NCI-H510A treated with DMSO at 0.1 percent for 48 hours (cell line): ENCODE results near the gene RBFOX2.
A peak's percentile ranks its signal among the peaks of the same experiment; 100 is the strongest.

Experiments
- DNase-seq: peaks from one replicate; lab custom pipeline; 2025; lab: John Stamatoyannopoulos, UW

Gene RBFOX2

GRCh38 chr22:35972559-35972958 lies 56.1 kb downstream of the RBFOX2 start:
- no peak for DNase-seq

- peak; percentile 39 for DNase-seq
Observed at GRCh38 chr22:35971456-35972119, 57.0 kb downstream of the RBFOX2 start.

DNA sequence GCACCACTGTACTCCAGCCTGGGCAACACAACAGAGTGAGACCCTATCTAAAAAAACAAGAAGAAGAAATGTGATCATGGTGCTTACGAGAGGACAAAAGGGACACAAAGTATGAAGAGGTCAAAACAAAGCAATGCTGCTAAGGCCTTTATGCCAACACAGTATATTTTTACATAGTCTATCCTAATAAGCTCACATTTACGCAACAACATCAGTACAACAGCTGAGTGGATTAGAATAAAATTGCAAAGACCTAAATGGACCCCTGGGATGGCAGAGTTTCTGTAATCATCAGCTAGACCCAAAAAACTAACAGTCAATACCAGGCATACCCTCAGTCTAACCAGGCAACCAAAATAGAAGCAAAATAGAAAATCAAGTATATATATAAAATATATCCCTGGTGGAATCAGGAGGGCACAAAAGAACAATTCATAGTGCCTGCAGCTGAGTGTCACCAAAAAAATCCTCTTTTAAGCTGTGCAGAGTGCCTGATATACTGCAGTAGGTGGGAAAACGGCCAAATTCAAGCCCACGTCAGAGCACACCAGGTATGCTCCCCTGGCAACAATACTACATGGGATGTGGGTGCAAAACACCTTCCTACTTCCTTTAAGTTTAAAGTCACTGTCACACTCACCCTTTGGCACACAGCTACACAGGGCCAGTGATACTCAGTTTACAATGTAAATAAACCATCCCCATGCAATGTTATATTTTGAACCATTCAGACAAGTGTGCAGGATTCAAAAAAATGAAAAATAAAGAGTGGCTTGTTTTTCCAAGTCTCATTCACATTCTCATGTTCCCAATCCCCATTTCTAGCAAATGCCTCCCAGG lies 57.8 kb downstream of the RBFOX2 start:
- DNase-seq: peak; percentile 30

DNA sequence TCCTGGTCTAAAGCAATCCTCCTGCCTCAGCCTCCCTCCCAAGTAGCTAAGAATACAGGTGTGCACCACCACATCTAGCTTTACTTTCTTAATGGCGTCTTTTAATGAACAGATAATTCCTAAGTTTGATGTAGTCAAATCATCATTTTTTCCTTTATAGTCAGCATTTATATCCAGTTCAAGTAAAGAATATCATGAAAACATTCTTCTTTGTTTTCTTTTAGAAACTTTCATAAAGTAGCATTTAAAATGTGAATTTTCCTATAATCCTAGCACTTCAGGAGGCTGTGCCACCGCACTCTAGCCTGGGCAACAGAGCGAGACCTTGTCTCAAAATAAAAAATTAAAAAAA lies 61.6 kb downstream of the RBFOX2 start:
- no peak for DNase-seq

GRCh38 chr22:35966314-35967045 lies 62.1 kb downstream of the RBFOX2 start:
- DNase-seq: no peak

DNA sequence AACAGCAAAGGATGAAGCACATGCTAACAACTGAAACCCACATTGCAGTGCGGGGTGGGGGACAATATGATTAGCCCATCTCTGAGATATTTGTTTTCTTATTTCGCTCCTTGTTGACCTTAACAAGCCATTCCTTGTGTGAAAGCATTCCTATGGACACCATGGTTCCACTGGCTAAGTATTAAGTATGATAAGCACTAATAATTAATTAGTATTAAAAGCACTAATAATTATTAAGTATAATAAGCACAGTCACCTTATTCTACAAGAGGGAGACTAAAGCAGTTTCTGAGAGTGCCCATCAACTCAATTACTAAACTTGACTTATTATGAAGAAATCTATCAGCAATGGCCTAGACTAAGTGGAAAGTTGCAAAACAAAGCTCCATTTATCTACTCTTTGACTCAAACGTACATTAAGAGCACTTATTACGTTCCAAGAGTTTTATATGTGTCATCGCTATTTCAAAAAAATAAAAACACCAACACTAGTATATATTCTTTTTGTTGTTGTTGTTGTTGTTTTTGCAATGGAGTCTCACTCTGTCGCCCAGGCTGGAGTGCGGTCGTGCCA lies 65.3 kb downstream of the RBFOX2 start:
- no peak for DNase-seq

DNA sequence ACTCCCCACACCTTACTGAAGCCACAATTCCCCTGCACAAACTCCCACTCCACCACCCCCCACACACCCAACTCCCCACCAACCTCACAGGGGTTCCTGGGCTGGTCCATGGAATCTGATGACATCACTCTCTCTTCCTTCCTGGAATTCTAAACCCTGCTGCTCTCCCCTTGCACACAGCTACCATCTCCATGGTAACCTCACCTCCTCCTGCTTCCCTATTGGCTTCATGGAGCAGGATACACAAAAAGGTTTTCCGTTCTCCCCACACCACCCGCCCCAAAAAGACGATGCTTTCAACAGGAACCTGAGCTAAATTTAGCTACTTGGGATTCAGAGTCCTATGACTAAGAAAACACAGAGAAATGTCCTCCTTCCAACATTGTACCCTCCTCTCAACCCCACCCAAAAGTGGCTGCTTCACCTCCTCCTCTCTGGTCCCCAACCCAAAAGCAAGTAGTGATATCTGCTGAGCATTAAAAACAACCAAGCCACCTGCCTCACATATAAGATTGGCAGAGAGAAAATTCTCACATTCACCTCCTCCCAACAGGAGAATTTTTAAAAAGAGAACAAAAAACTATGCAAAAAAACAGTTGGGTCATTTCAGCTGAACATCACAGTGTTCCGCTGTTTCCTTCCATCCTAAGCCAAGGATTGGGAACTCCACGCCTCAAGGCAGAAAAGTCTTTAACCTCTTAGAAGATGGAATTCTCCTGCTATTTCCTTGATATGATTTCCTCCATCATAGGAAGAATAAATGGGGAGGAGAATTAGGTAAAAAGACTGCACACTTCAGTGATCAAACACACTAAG lies 66.9 kb downstream of the RBFOX2 start:
- DNase-seq: no peak

- no peak for DNase-seq
Observed at GRCh38 chr22:35960854-35961253, 67.8 kb downstream of the RBFOX2 start.

GRCh38 chr22:35959121-35959800 lies 69.4 kb downstream of the RBFOX2 start:
- DNase-seq: no peak

DNA sequence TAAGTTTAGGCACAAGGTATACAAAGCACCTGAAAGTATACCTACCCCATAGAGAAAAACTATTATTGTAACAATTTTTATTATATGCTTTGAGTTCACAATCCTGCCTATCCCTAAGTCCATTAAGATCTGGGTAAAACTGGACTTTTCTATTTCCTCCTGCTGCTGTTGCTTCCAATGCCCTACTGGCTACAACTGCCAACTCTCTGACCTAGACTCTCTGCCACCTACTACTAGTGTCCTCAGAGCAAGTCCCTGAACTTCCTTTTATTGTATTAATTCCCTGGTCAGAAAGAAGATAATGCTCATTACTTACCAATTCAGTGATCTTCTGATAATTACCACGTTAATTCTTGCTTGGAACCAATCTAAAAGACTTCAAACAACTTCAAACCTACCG lies 70.3 kb downstream of the RBFOX2 start:
- DNase-seq: no peak

DNA sequence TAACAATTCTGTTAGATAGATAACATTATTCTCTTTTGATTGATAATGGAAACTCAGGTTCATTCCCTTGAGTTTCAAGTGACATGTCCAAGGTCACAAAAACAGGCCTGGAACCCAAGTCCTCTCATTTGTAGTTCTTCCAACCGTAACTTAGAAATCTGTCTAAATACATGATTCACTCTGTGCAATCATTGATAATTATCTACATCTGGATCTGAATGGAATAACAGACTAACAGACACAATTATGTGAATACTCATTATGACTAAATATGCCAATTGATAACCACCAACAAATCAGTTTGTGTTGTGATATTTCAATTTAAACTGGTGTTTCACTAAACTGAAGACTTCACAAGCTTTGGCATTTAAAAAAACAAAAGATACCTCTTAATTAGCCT lies 71.0 kb downstream of the RBFOX2 start:
- DNase-seq: no peak

DNA sequence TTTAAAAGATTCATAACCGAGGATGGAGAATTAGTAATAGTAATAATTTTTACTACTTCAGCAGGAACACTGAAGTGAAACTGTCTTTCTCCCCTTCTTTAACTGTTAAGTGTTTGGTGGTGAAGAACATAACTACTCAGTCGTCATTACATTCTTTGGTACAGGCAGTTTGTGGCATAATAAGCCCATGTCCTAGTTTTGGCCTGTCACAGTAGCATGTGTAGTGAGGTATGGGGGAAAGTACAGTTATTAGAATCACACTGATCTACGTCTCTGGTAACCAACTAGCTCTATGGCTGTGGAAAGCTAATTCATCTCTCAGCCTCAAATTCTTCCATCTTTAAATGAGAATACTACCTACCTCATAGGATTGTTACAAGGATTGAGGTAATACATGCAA lies 71.8 kb downstream of the RBFOX2 start:
- no peak for DNase-seq

DNA sequence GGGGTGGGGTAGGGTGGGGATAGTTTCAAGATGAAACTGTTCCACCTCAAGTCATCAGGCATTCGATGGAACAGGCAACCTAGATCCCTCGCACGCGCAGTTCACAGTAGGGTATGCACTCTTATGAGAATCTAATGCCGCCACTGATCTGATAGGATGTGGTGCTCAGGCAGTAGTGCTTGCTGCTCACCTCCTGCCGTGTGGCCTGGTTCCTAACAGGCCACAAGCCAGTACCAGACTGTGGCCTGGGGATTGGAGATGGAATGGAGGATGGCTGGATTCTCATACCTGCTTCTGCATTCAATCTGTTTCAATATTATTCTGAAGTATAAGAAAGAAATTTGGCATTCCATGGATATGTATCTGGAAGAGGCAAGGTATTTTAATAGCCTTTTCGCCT lies 73.1 kb downstream of the RBFOX2 start:
- DNase-seq: no peak

DNA sequence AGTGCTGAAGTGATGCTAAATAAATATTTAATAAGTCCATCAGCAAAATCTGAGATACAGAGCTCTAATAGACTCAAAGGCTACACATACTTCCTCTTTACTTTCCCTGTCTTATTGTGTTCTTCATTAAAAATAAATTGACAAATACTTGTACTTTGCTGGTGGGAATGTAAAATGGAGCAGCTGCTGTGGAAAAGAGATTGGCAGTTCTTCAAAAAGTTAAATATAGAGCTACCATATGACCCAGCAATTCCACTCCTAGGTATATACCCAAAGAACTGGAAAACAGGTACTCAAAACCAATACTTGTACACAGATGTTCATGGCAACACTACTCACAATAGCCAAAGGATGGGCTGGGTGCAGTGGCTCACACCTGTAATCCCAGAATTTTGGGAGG lies 76.0 kb downstream of the RBFOX2 start:
- DNase-seq: no peak

GRCh38 chr22:35950262-35950661 lies 78.4 kb downstream of the RBFOX2 start:
- DNase-seq: no peak

GRCh38 chr22:35949243-35949642 lies 79.4 kb downstream of the RBFOX2 start:
- no peak for DNase-seq

DNA sequence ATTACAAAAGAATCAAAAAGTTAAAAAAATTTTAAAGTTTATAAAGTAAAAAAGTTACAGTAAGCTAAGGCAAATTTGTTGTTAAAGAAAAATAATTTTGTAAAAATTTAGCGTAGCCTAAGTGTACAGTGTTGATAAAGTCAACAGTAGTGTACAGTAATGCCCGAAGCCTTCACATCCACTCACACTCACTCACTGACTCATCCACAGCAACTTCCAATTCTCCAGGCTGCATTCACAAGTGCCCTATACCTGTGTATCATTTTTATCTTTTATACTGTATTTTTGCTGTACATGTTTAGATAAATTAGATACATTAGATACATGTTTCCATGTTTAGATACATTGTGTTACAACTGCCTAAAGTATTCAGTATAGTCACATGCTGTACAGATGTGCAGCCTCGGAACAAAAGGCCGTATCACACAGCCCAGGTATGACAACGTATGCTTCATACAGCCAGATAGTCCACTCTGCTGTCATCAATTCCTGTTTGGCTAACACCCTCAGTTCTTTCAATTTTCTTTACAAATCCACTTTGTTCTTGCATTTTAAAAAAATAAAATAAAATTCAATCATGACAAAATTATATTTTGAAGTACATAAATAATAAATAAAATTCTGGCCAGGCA lies 80.7 kb downstream of the RBFOX2 start:
- DNase-seq: no peak

DNA sequence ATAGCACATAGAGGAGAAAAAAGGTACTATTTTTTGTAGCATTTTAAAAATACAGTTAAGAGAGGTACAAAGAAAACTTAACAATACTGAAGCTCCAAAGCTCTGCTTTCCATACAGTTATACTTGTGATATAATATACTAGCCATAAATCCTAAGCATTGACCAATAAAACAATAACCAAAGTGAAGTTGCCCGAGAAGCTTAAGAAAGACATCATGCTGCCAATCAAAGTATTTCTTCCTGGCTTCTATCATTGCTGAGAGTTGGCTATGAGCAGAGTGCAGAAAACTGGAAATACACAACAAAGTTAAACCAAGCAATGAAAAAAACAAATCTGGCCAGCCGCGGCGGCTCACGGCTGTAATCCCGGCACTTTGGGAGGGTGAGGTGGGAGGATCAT lies 84.2 kb downstream of the RBFOX2 start:
- no peak for DNase-seq

DNA sequence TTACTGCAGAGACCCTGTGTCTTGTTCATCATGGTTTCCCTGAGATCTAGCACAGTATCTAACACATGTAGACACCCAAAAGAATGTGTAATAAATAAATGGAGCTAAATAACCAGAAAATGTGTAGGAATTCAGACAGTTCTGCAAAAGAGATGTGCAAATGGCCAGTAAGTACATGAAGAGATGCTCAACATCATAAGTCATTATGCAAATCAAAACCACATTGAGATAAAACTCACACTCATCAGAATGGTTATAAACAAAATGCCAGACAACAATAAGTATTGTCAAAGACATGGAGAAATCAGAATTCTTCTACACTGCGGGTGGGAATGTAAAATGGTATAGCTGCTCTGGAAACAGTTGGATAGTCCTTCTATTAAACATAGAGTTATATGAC lies 88.5 kb downstream of the RBFOX2 start:
- no peak for DNase-seq

DNA sequence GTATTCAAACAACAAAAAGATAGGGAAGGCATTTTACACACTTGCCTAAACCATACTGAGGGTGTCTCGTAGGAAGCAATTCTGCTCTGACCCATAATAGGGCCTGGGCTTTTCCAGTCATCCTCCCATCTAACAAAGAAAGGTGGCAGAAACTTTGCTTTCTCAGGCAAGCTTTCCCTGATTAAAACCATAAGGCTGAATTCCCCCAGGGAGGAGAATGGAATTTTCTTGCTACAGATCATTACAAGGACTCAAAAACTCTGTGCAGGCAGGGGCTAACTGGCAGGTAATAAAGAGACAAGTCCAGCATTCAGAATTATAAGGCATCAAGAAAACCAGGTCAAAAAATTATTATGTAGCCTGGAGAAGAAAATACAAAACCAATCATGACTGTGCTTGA lies 90.4 kb downstream of the RBFOX2 start:
- no peak for DNase-seq

DNA sequence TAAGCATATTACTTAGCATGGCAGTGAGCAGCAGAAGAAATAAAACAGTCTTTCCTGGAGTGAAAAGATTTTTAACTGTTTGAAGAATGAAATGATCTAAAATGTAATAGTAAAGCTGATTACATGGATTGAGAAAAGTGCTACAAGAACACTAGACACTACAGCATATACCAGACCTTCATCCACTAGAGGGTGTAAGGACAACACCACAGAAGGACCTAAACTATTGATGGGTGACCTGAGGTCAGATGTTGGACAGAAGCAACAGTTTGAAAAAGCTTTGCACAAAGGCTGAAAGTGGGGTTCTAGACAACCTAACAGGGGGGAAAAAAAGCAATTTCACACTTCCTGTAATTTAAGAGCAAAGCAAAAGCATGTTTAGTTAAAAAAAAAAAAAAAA lies 97.7 kb downstream of the RBFOX2 start:
- peak; percentile 13 for DNase-seq
